ENCODE measurements around the gene MVK.

DNA sequence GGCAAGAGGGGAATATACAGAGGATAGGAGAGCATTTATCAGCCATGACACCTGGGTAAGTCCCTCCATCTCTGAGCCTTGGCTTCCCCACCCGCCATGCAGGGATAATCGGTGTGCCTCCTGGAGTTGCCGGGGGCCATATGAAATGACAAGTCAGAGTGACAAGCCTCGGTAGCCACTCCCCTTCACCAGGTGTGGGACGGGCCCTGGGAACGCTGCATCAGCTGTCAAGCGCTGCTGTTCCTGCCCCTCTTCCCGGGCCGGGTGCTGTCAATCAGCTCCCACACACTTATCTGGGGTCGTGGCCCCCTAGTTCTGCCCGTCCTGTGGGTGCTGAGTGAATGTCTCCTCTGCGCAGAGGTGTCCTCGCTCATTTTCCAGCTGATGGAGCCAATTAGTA is 57.2 kb downstream of the MVK start:
- TF ChIP-seq, protein P1, sequence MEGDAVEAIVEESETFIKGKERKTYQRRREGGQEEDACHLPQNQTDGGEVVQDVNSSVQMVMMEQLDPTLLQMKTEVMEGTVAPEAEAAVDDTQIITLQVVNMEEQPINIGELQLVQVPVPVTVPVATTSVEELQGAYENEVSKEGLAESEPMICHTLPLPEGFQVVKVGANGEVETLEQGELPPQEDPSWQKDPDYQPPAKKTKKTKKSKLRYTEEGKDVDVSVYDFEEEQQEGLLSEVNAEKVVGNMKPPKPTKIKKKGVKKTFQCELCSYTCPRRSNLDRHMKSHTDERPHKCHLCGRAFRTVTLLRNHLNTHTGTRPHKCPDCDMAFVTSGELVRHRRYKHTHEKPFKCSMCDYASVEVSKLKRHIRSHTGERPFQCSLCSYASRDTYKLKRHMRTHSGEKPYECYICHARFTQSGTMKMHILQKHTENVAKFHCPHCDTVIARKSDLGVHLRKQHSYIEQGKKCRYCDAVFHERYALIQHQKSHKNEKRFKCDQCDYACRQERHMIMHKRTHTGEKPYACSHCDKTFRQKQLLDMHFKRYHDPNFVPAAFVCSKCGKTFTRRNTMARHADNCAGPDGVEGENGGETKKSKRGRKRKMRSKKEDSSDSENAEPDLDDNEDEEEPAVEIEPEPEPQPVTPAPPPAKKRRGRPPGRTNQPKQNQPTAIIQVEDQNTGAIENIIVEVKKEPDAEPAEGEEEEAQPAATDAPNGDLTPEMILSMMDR (IDR thresholded peaks at IDR 0.05), result no peak
- no peak for TF ChIP-seq POLR2A (IDR thresholded peaks at IDR 0.05)

All from thyroid gland (tissue), 4 donors.